ENCODE results near the gene SRD5A2. TPM values are rescaled to one million over a fixed set of nuclear protein-coding genes. Genes with fewer than 3 reads are reported as not detected.

SRD5A2 gene
- total RNA-seq = not detected in 2 replicates

GRCh38 chr2:31580321-31581117, at the start of gene SRD5A2:
TSS of gene SRD5A2 (minus strand) at chr2:31580938. CDS start at chr2:31580900, 38 bp downstream.

Other genes starting within 250 kb of the SRD5A2 start
- gene XDH, start 166.2 kb downstream of the SRD5A2 start, total RNA-seq = under 0.01 and 0.43 TPM in 2 replicates

Measured in articular chondrocyte of knee joint (primary cell).